Type B pancreatic cell (in vitro differentiated cells): Measurements from ENCODE around the gene IRF2BP2. TPM values are rescaled to one million over a fixed set of nuclear protein-coding genes. Genes with fewer than 3 reads are reported as not detected.

ENCODE experiments used
- DNase-seq: peaks from one replicate; pipeline ENCODE4 v3.0.0; 2021; ENCODE audit warnings: mixed read lengths; ENCODE audit not compliant: unreplicated experiment; ENCODE audit errors: extremely low spot score
- H3K27ac Mint-ChIP-seq: 2 replicates; pipeline ENCODE4 v1.8.0; 2021; ENCODE audit warnings: mild to moderate bottlenecking, mixed read lengths
- H3K27me3 Mint-ChIP-seq: 2 replicates; pipeline ENCODE4 v1.8.0; 2021; ENCODE audit warnings: mixed read lengths
- H3K36me3 Mint-ChIP-seq: 2 replicates; pipeline ENCODE4 v1.8.0; 2021; ENCODE audit warnings: mixed read lengths
- H3K4me1 Mint-ChIP-seq: one replicate; pipeline ENCODE4 v1.8.0; 2021; ENCODE audit warnings: mixed read lengths; ENCODE audit not compliant: unreplicated experiment
- H3K4me3 Mint-ChIP-seq: 2 replicates; pipeline ENCODE4 v1.8.0; 2021; ENCODE audit warnings: mild to moderate bottlenecking, mixed read lengths
- H3K9me3 Mint-ChIP-seq: 2 replicates; pipeline ENCODE4 v1.8.0; 2021; ENCODE audit warnings: mixed read lengths
- CTCF ChIP-seq: fragments of 200-600 bp; sonication (generic); conservative IDR thresholded peaks from 2 replicates; pipeline ENCODE4 v1.5.0; 2021; ENCODE audit warnings: antibody characterized with exemption, mild to moderate bottlenecking
- total RNA-seq: library from RNA; stranded (reverse); gene quantifications from 2 replicates; pipeline ENCODE4 v1.2.1, GENCODE V29; 2021; ENCODE audit warnings: low replicate concordance

IRF2BP2 gene
- total RNA-seq, 1 donor from 2014 or later, result 181 TPM

- Mint-ChIP-seq H3K9me3 (peaks cover 15% of the 10 kb centered on the region), H3K27me3 (no peaks in the 10 kb centered on the region), H3K27ac (no peak overlapping the region), H3K4me1 (peaks cover 17% of the 10 kb centered on the region), H3K36me3 (no peaks in the 10 kb centered on the region), H3K4me3 (no peak overlapping the region)
- TF ChIP-seq CTCF, result no peak
- no peak for DNase-seq
Measured at GRCh38 chr1:234645964-234646363, 36.0 kb upstream of the IRF2BP2 start.

- no peaks in the 10 kb centered on the region for H3K27me3 Mint-ChIP-seq
- DNase-seq, result no peak
- no peak overlapping the region for H3K27ac Mint-ChIP-seq
- no peak for TF ChIP-seq CTCF
- H3K4me3 Mint-ChIP-seq, result no peak overlapping the region
- peaks cover 20% of the 10 kb centered on the region for H3K4me1 Mint-ChIP-seq
- H3K36me3 Mint-ChIP-seq, result no peaks in the 10 kb centered on the region
- H3K9me3 Mint-ChIP-seq, result peaks cover 15% of the 10 kb centered on the region
Measured at GRCh38 chr1:234645474-234645953, 35.5 kb upstream of the IRF2BP2 start.

GRCh38 chr1:234644928-234645327 lies 35.0 kb upstream of the IRF2BP2 start:
- Mint-ChIP-seq H3K4me3 (no peak overlapping the region), H3K4me1 (peaks cover 23% of the 10 kb centered on the region), H3K36me3 (no peaks in the 10 kb centered on the region), H3K27me3 (no peaks in the 10 kb centered on the region), H3K9me3 (peaks cover 15% of the 10 kb centered on the region), H3K27ac (no peak overlapping the region)
- DNase-seq, result no peak
- no peak for TF ChIP-seq CTCF

GRCh38 chr1:234643850-234644134 lies 33.8 kb upstream of the IRF2BP2 start:
- H3K27ac Mint-ChIP-seq, result no peak overlapping the region
- H3K27me3 Mint-ChIP-seq, result no peaks in the 10 kb centered on the region
- peaks cover 29% of the 10 kb centered on the region for H3K4me1 Mint-ChIP-seq
- DNase-seq, result no peak
- H3K36me3 Mint-ChIP-seq, result no peaks in the 10 kb centered on the region
- peaks cover 15% of the 10 kb centered on the region for H3K9me3 Mint-ChIP-seq
- H3K4me3 Mint-ChIP-seq, result no peak overlapping the region
- TF ChIP-seq CTCF, result no peak

- no peak for TF ChIP-seq CTCF
- Mint-ChIP-seq H3K4me1 (peaks cover 29% of the 10 kb centered on the region), H3K27me3 (no peaks in the 10 kb centered on the region), H3K9me3 (peaks cover 15% of the 10 kb centered on the region), H3K27ac (peak overlapping the region; percentile 81), H3K4me3 (no peak overlapping the region), H3K36me3 (no peaks in the 10 kb centered on the region)
- no peak for DNase-seq
Measured at GRCh38 chr1:234643111-234643849, 33.3 kb upstream of the IRF2BP2 start.
